ENCODE results near the gene P2RX4.

Gene P2RX4

DNA sequence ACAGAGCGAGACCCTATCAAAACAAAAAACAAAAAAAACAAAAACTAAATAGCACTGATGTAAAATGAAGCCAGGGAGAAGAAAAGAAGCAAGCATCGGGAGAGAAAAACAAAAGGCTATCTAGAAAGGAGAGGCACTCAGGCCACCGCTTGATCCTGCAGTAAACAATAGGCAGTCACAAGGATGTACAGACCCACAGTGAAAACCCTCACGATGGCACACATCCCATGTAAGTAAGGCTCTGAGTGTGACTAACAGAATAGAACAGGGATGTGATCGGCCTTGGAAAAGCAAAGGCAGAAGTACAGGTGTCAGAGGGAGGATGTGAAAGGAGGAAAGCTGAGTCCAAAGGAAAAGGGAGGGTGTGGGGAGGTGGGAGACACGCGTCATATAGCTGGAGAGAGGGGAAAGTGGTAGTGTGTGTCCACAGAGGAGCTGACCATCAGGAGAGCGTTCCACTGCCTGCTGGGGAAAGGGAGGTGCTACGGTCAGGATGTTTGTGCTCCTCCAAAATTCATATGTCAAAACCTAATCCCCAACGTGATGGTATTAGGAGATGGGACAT is 55.1 kb downstream of the P2RX4 start:
- Histone ChIP-seq H3K4me3 (ENCODE audit: insufficient read length, low read depth) (no peak overlapping the region), H3K36me3 (ENCODE audit: insufficient read depth, insufficient read length, low read length) (peaks cover 44% of the 10 kb centered on the region), H3K4me1 (ENCODE audit: insufficient read depth, insufficient read length) (no peaks in the 10 kb centered on the region), H3K9me3 (ENCODE audit: insufficient read depth, low read length) (no peaks in the 10 kb centered on the region), H3K9ac (ENCODE audit: insufficient read length, low read depth) (no peak overlapping the region), H3K27me3 (ENCODE audit: insufficient read depth, insufficient read length) (no peaks in the 10 kb centered on the region)
- TF ChIP-seq ZNF274 (IDR thresholded peaks at IDR 0.05; ENCODE audit: low read depth, low read length) (no peak), SUZ12 (IDR thresholded peaks at IDR 0.05; ENCODE audit: extremely low read depth, insufficient read depth, insufficient read length) (no peak), YY1 (IDR thresholded peaks at IDR 0.05; ENCODE audit: insufficient read depth, insufficient read length) (no peak)
- DNase-seq (ENCODE audit: low read depth, low spot score), result no peak

DNA sequence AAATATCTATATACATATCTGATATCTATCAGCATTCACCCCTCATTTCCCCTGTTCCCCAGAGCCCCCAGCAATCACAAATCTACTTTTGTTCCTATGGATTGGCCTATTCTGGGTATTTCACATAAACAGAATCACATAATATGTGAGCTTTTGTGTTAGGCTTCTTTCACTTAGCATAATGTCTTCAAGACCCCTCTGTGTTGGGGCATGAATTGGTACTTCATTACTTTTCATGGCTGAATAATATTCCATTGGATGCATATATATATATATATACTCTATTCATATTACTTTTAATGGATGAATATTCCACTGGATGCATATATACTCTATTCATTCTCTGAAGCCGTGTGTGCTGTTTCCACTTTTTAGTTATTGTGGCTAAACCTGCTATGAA is 57.9 kb downstream of the P2RX4 start:
- no peak for DNase-seq (ENCODE audit: low read depth, low spot score)
- Histone ChIP-seq H3K4me1 (ENCODE audit: insufficient read depth, insufficient read length) (no peaks in the 10 kb centered on the region), H3K9ac (ENCODE audit: insufficient read length, low read depth) (no peak overlapping the region), H3K9me3 (ENCODE audit: insufficient read depth, low read length) (no peaks in the 10 kb centered on the region), H3K27me3 (ENCODE audit: insufficient read depth, insufficient read length) (no peaks in the 10 kb centered on the region), H3K4me3 (ENCODE audit: insufficient read length, low read depth) (no peak overlapping the region), H3K36me3 (ENCODE audit: insufficient read depth, insufficient read length, low read length) (peaks cover 38% of the 10 kb centered on the region)
- TF ChIP-seq YY1 (IDR thresholded peaks at IDR 0.05; ENCODE audit: insufficient read depth, insufficient read length) (no peak), ZNF274 (IDR thresholded peaks at IDR 0.05; ENCODE audit: low read depth, low read length) (no peak), SUZ12 (IDR thresholded peaks at IDR 0.05; ENCODE audit: extremely low read depth, insufficient read depth, insufficient read length) (no peak)

DNA sequence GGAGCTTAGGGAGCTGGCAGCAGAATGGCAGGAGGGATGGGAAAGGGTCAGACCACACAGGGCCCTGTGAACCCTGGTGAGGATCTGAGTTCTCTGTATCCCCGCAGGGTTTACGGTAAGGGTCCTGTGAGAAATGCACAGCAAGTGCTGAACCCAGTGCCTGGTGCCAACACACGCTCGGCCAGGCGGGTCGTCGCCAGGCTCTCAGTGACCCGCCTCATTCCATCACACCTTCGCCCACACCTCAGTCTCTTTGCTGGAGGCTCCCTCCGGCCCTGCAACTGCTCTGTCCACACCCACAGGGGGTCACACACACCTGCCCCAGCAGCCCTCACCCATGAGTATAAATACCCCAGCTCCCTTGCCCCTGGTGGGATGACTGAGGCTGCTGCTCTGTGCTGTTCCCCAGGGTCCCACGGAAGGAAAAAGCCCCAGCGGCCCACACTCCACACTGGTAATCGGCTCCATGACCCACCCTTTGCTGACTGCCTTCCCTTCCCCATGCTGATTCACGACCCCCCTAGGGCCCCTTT is 63.5 kb downstream of the P2RX4 start:
- TF ChIP-seq ZNF274 (IDR thresholded peaks at IDR 0.05; ENCODE audit: low read depth, low read length), result no peak
- no peak for TF ChIP-seq SUZ12 (IDR thresholded peaks at IDR 0.05; ENCODE audit: extremely low read depth, insufficient read depth, insufficient read length)
- TF ChIP-seq YY1 (IDR thresholded peaks at IDR 0.05; ENCODE audit: insufficient read depth, insufficient read length), result no peak
- Histone ChIP-seq H3K36me3 (ENCODE audit: insufficient read depth, insufficient read length, low read length) (peaks cover 23% of the 10 kb centered on the region), H3K9me3 (ENCODE audit: insufficient read depth, low read length) (no peaks in the 10 kb centered on the region), H3K9ac (ENCODE audit: insufficient read length, low read depth) (no peak overlapping the region), H3K27me3 (ENCODE audit: insufficient read depth, insufficient read length) (no peaks in the 10 kb centered on the region), H3K4me3 (ENCODE audit: insufficient read length, low read depth) (no peak overlapping the region), H3K4me1 (ENCODE audit: insufficient read depth, insufficient read length) (peaks cover 2% of the 10 kb centered on the region)
- no peak for DNase-seq (ENCODE audit: low read depth, low spot score)

DNA sequence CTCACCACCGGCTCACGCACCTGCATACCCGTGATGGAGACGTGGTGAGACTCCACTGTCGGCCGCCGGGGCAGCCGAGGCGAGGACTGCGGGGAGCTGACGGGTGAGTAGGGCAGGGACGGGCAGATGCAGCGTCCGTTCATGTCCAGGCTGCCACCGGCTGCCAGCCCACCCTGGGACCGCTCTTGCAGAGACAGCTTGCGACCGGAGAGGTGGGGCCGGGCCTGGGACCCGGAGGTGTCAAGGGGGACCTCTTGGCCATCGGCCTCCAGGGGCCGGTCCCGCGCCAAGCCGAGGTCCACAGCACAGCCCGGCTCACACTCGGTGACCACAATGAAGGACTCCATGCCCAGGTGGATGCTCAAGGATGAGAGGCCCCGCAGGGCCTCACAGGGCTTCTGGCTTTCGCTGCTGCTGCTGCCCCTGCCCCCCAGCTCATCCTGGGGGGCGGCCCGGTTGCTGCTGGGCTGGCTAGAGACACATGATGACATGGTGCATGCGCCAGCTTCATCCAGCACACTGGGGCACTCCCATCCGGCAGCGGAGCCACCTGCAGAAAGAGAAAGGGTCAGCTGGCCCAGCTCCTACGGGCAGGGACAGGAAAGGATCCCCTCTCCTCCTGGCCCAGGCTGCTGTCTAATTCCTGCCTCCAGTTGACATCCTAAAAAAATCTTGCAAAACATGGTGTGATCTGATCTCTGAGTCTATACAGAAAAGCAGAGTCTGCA is 64.3 kb downstream of the P2RX4 start:
- no peak for DNase-seq (ENCODE audit: low read depth, low spot score)
- H3K9ac ChIP-seq (ENCODE audit: insufficient read length, low read depth), result no peak overlapping the region
- H3K4me1 ChIP-seq (ENCODE audit: insufficient read depth, insufficient read length), result peaks cover 2% of the 10 kb centered on the region
- peaks cover 16% of the 10 kb centered on the region for H3K36me3 ChIP-seq (ENCODE audit: insufficient read depth, insufficient read length, low read length)
- H3K9me3 ChIP-seq (ENCODE audit: insufficient read depth, low read length), result no peaks in the 10 kb centered on the region
- H3K4me3 ChIP-seq (ENCODE audit: insufficient read length, low read depth), result no peak overlapping the region
- TF ChIP-seq ZNF274 (IDR thresholded peaks at IDR 0.05; ENCODE audit: low read depth, low read length) (no peak), YY1 (IDR thresholded peaks at IDR 0.05; ENCODE audit: insufficient read depth, insufficient read length) (no peak), SUZ12 (IDR thresholded peaks at IDR 0.05; ENCODE audit: extremely low read depth, insufficient read depth, insufficient read length) (no peak)
- H3K27me3 ChIP-seq (ENCODE audit: insufficient read depth, insufficient read length), result no peaks in the 10 kb centered on the region

DNA sequence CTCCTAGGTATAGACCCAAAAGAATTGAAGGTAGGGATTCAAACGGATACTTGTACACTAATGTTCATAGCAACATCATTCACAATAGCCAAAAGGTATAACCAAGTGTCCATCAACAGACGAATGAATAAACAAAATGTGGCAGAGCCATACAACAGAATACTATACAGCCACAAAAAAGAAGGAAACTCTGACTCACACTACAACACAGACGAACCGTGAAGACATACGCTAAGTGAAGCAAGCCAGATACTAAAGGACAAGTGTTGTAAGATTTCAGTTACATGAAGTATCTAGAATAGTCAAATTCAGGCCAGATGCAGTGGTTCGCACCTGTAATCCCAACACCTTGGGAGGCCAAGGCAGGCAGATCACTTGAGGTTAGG is 67.4 kb downstream of the P2RX4 start:
- no peak for DNase-seq (ENCODE audit: low read depth, low spot score)
- H3K4me3 ChIP-seq (ENCODE audit: insufficient read length, low read depth), result no peak overlapping the region
- TF ChIP-seq SUZ12 (IDR thresholded peaks at IDR 0.05; ENCODE audit: extremely low read depth, insufficient read depth, insufficient read length) (no peak), ZNF274 (IDR thresholded peaks at IDR 0.05; ENCODE audit: low read depth, low read length) (no peak), YY1 (IDR thresholded peaks at IDR 0.05; ENCODE audit: insufficient read depth, insufficient read length) (no peak)
- peaks cover 11% of the 10 kb centered on the region for H3K36me3 ChIP-seq (ENCODE audit: insufficient read depth, insufficient read length, low read length)
- no peaks in the 10 kb centered on the region for H3K9me3 ChIP-seq (ENCODE audit: insufficient read depth, low read length)
- H3K27me3 ChIP-seq (ENCODE audit: insufficient read depth, insufficient read length), result no peaks in the 10 kb centered on the region
- H3K4me1 ChIP-seq (ENCODE audit: insufficient read depth, insufficient read length), result peaks cover 9% of the 10 kb centered on the region
- H3K9ac ChIP-seq (ENCODE audit: insufficient read length, low read depth), result no peak overlapping the region

DNA sequence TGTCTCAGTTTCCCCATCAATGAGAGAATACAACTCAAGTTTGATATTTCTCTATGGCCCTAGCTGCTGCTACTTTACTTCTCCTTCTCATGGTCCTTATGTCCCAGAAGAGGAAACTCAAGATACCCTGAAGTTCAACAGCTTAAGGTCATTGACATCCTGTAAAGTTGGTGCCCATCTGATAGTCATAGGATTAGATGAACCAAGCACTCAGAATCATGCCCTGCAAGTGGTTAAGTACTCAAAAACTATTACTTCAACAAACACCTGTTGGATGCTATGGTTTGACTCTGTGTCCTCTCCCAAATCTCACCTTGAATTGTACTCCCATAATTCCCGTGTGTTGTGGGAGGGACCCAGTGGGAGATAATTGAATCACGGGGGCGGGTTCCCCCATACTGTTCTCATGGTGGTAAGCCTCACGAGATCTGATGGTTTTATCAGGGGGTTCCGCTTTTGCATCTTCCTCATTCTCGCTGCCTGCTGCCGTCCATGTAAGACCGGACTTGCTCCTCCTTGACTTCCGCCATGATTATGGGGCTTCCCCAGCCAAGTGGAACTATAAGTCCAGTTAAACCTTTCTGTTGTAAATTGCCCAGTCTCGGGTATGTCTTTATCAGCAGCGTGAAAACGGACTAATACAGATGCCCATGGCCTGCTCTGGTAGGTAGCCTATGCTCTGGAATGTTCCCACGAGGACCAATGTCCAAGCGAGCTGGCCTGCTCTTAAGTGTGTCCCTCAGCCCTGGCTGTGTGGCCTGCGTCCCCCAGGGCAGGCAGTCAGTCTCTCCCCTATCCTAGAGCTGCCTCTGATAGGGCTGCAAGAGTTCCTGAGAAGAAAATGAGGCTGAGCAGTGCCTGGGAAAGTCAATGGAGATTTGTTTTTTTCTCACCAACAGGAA is 68.5 kb downstream of the P2RX4 start:
- Histone ChIP-seq H3K4me1 (ENCODE audit: insufficient read depth, insufficient read length) (peaks cover 7% of the 10 kb centered on the region), H3K27me3 (ENCODE audit: insufficient read depth, insufficient read length) (no peaks in the 10 kb centered on the region), H3K9me3 (ENCODE audit: insufficient read depth, low read length) (no peaks in the 10 kb centered on the region), H3K9ac (ENCODE audit: insufficient read length, low read depth) (no peak overlapping the region), H3K4me3 (ENCODE audit: insufficient read length, low read depth) (no peak overlapping the region), H3K36me3 (ENCODE audit: insufficient read depth, insufficient read length, low read length) (peaks cover 13% of the 10 kb centered on the region)
- TF ChIP-seq SUZ12 (IDR thresholded peaks at IDR 0.05; ENCODE audit: extremely low read depth, insufficient read depth, insufficient read length) (no peak), ZNF274 (IDR thresholded peaks at IDR 0.05; ENCODE audit: low read depth, low read length) (no peak), YY1 (IDR thresholded peaks at IDR 0.05; ENCODE audit: insufficient read depth, insufficient read length) (no peak)
- no peak for DNase-seq (ENCODE audit: low read depth, low spot score)

DNA sequence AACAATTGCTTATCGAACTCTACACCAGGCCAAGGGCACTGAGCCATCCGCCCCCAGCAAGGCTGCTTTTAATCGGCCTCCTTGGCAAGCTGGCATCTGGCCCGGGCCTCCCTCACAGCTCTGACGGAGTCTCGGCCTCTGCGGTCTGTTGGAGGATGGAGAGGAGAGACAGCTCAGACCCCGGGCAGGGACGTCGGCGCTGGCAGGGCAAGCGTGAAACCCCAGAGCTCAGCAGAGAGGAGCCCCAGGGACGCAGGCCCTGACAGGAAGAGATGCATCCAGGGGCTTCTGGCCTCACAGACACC is 69.1 kb downstream of the P2RX4 start:
- Histone ChIP-seq H3K9ac (ENCODE audit: insufficient read length, low read depth) (no peak overlapping the region), H3K4me1 (ENCODE audit: insufficient read depth, insufficient read length) (peaks cover 7% of the 10 kb centered on the region), H3K4me3 (ENCODE audit: insufficient read length, low read depth) (no peak overlapping the region), H3K27me3 (ENCODE audit: insufficient read depth, insufficient read length) (no peaks in the 10 kb centered on the region), H3K9me3 (ENCODE audit: insufficient read depth, low read length) (no peaks in the 10 kb centered on the region), H3K36me3 (ENCODE audit: insufficient read depth, insufficient read length, low read length) (peaks cover 11% of the 10 kb centered on the region)
- TF ChIP-seq YY1 (IDR thresholded peaks at IDR 0.05; ENCODE audit: insufficient read depth, insufficient read length) (no peak), ZNF274 (IDR thresholded peaks at IDR 0.05; ENCODE audit: low read depth, low read length) (no peak), SUZ12 (IDR thresholded peaks at IDR 0.05; ENCODE audit: extremely low read depth, insufficient read depth, insufficient read length) (no peak)
- DNase-seq (ENCODE audit: low read depth, low spot score), result no peak
